Thymus (tissue), 11 donors: ENCODE measurements around the gene MYO18B. TPM values are rescaled to one million over a fixed set of nuclear protein-coding genes. Genes with fewer than 3 reads are reported as not detected.

Experiments used
- DNase-seq, 9 donors: peaks; one replicate each; pipeline ENCODE4 v3.0.0-alpha.2; 2013; ENCODE audit warnings: low spot score in 9 of 9, low read depth in 6 of 9, missing footprints in 1 of 9
- H3K27ac ChIP-seq, 2 donors: one replicate each; pipeline ENCODE4 v1.5.1; 2013; ENCODE audit warnings: control low read depth in 1 of 2, low read depth in 1 of 2, low read length in 1 of 2, mild to moderate bottlenecking in 1 of 2, moderate library complexity in 1 of 2
- H3K27me3 ChIP-seq, 2 donors: one replicate each; pipeline ENCODE4 v1.5.1; 2013; ENCODE audit warnings: low read length in 1 of 2; ENCODE audit not compliant: control insufficient read depth in 2 of 2, insufficient read depth in 1 of 2
- H3K36me3 ChIP-seq, 2 donors: one replicate each; pipeline ENCODE4 v1.5.1; 2013; ENCODE audit warnings: low read length in 1 of 2, mild to moderate bottlenecking in 1 of 2, moderate library complexity in 1 of 2; ENCODE audit not compliant: control insufficient read depth in 2 of 2, insufficient read depth in 2 of 2
- H3K4me1 ChIP-seq, 2 donors: one replicate each; pipeline ENCODE4 v1.5.1; 2013; ENCODE audit warnings: low read length in 2 of 2; ENCODE audit not compliant: control insufficient read depth in 2 of 2, insufficient read depth in 2 of 2
- H3K4me3 ChIP-seq, 2 donors: one replicate each; pipeline ENCODE4 v1.5.1; 2013; ENCODE audit warnings: low read length in 2 of 2, control low read depth in 1 of 2, mild to moderate bottlenecking in 1 of 2
- H3K9me3 ChIP-seq, 2 donors: one replicate each; pipeline ENCODE4 v1.5.1; 2013; ENCODE audit warnings: low read length in 1 of 2, mild to moderate bottlenecking in 1 of 2; ENCODE audit not compliant: control insufficient read depth in 2 of 2, insufficient read depth in 1 of 2
- WGBS: extraction: QIAGEN DNeasy Blood & Tissue Kit; methylation state at CpG from one replicate; pipeline ENCODE4 v1.1.7; 2013; 5-methylcytosine and 5-hydroxymethylcytosine counted together
- polyA plus RNA-seq: library from polyadenylated mRNA; stranded (reverse); fragments of 200-250 nt; gene quantifications from one replicate; pipeline ENCODE4 v1.2.3, GENCODE V29; 2013
- total RNA-seq: library from RNA; stranded (reverse); fragments of 120-200 nt; gene quantifications from one replicate; pipeline ENCODE4 v1.2.4, GENCODE V29; 2013
- donor health status: healthy.

MYO18B gene
- total and polyA plus RNA-seq, 2 donors: 2.4 to 13.8 TPM

GRCh38 chr22:25899566-25899965 lies 157.6 kb downstream of the MYO18B start:
- WGBS: 83% methylated on average over 1 of the region's 1 CpG
- no peaks in the 10 kb centered on the region for H3K36me3 ChIP-seq
- no peaks in the 10 kb centered on the region for H3K9me3 ChIP-seq
- H3K27me3 ChIP-seq: no peaks in the 10 kb centered on the region
- H3K4me1 ChIP-seq: no peaks in the 10 kb centered on the region
- no peak overlapping the region for H3K27ac ChIP-seq
- no peak overlapping the region for H3K4me3 ChIP-seq
- DNase-seq: no peak

- no peak for DNase-seq
- Histone ChIP-seq H3K27ac (no peak overlapping the region), H3K36me3 (no peaks in the 10 kb centered on the region), H3K4me1 (no peaks in the 10 kb centered on the region), H3K27me3 (no peaks in the 10 kb centered on the region), H3K9me3 (no peaks in the 10 kb centered on the region), H3K4me3 (no peak overlapping the region)
- WGBS: 99% methylated on average over 3 of the region's 3 CpGs
Measured at GRCh38 chr22:25900390-25900789, 158.4 kb downstream of the MYO18B start.

- Histone ChIP-seq H3K36me3 (no peaks in the 10 kb centered on the region), H3K27ac (no peak overlapping the region), H3K27me3 (no peaks in the 10 kb centered on the region), H3K9me3 (no peaks in the 10 kb centered on the region), H3K4me3 (no peak overlapping the region), H3K4me1 (no peaks in the 10 kb centered on the region)
- WGBS: 89% methylated on average over 4 of the region's 4 CpGs
- no peak for DNase-seq
Measured at GRCh38 chr22:25900880-25901279, 158.9 kb downstream of the MYO18B start.

GRCh38 chr22:25902402-25902801 lies 160.4 kb downstream of the MYO18B start:
- H3K27ac ChIP-seq: no peak overlapping the region
- DNase-seq: no peak
- no peaks in the 10 kb centered on the region for H3K9me3 ChIP-seq
- H3K4me1 ChIP-seq: no peaks in the 10 kb centered on the region
- no peak overlapping the region for H3K4me3 ChIP-seq
- H3K27me3 ChIP-seq: no peaks in the 10 kb centered on the region
- WGBS: 79% methylated on average over 8 of the region's 8 CpGs
- no peaks in the 10 kb centered on the region for H3K36me3 ChIP-seq

GRCh38 chr22:25903294-25903693 lies 161.3 kb downstream of the MYO18B start:
- Histone ChIP-seq H3K36me3 (no peaks in the 10 kb centered on the region), H3K27me3 (no peaks in the 10 kb centered on the region), H3K4me3 (no peak overlapping the region), H3K9me3 (no peaks in the 10 kb centered on the region), H3K4me1 (no peaks in the 10 kb centered on the region), H3K27ac (no peak overlapping the region)
- 51% methylated on average over 6 of the region's 6 CpGs for WGBS
- no peak for DNase-seq

- WGBS: 96% methylated on average over 13 of the region's 13 CpGs
- no peak overlapping the region for H3K4me3 ChIP-seq
- H3K27ac ChIP-seq: no peak overlapping the region
- H3K9me3 ChIP-seq: no peaks in the 10 kb centered on the region
- no peaks in the 10 kb centered on the region for H3K36me3 ChIP-seq
- DNase-seq: no peak
- no peaks in the 10 kb centered on the region for H3K4me1 ChIP-seq
- no peaks in the 10 kb centered on the region for H3K27me3 ChIP-seq
Measured at GRCh38 chr22:25908212-25908611, 166.2 kb downstream of the MYO18B start.

- no peak overlapping the region for H3K27ac ChIP-seq
- no peaks in the 10 kb centered on the region for H3K9me3 ChIP-seq
- no peak for DNase-seq
- H3K4me3 ChIP-seq: no peak overlapping the region
- no peaks in the 10 kb centered on the region for H3K4me1 ChIP-seq
- no peaks in the 10 kb centered on the region for H3K27me3 ChIP-seq
- 91% methylated on average over 2 of the region's 2 CpGs for WGBS
- H3K36me3 ChIP-seq: no peaks in the 10 kb centered on the region
Measured at GRCh38 chr22:25908755-25909154, 166.8 kb downstream of the MYO18B start.

GRCh38 chr22:25909614-25910387 lies 167.8 kb downstream of the MYO18B start:
- Histone ChIP-seq H3K36me3 (no peaks in the 10 kb centered on the region), H3K4me3 (no peak overlapping the region), H3K27me3 (no peaks in the 10 kb centered on the region), H3K9me3 (no peaks in the 10 kb centered on the region), H3K27ac (no peak overlapping the region), H3K4me1 (no peaks in the 10 kb centered on the region)
- DNase-seq: no peak
- 82% methylated on average over 7 of the region's 7 CpGs for WGBS

GRCh38 chr22:25911243-25911972 lies 169.4 kb downstream of the MYO18B start:
- 88% methylated on average over 7 of the region's 7 CpGs for WGBS

More at GRCh38 chr22:25911243-25911972, 169.4 kb downstream of the MYO18B start:
- no peak overlapping the region for H3K27ac ChIP-seq
- no peaks in the 10 kb centered on the region for H3K27me3 ChIP-seq
- H3K4me1 ChIP-seq: no peaks in the 10 kb centered on the region
- no peak for DNase-seq
- no peak overlapping the region for H3K4me3 ChIP-seq
- H3K9me3 ChIP-seq: no peaks in the 10 kb centered on the region
- H3K36me3 ChIP-seq: no peaks in the 10 kb centered on the region
